Mesenchymal stem cell (in vitro differentiated cells and primary cell): ENCODE data around the gene SNTG2.

Source experiments
- DNase-seq: peaks from one replicate; pipeline ENCODE4 v3.0.0-alpha.2; 2013
- H2AFZ ChIP-seq: one replicate; pipeline ENCODE4 v1.6.1; 2013; ENCODE audit warnings: low read depth, mild to moderate bottlenecking, control low read depth, inconsistent platforms, low read length, moderate library complexity
- H2AK5ac ChIP-seq: 2 replicates; pipeline ENCODE4 v1.6.1; 2013; ENCODE audit warnings: low read length, moderate library complexity, mild to moderate bottlenecking, inconsistent platforms; ENCODE audit not compliant: severe bottlenecking
- H2BK120ac ChIP-seq: one replicate; pipeline ENCODE4 v1.6.1; 2013; ENCODE audit warnings: low read depth, mild to moderate bottlenecking, inconsistent platforms, low read length, moderate library complexity
- H2BK12ac ChIP-seq, 2 experiments: one replicate each; pipeline ENCODE4 v1.6.1; 2013; ENCODE audit warnings: inconsistent platforms in 2 of 2, low read length in 2 of 2, mild to moderate bottlenecking in 2 of 2, moderate library complexity in 2 of 2, control low read depth in 1 of 2
- H2BK15ac ChIP-seq: one replicate; pipeline ENCODE4 v1.6.1; 2013; ENCODE audit warnings: mild to moderate bottlenecking, low read depth, inconsistent platforms; ENCODE audit not compliant: poor library complexity, severe bottlenecking
- H2BK5ac ChIP-seq: 2 replicates; pipeline ENCODE4 v1.6.1; 2013; ENCODE audit warnings: low read depth, mild to moderate bottlenecking, low read length, control low read depth, inconsistent platforms; ENCODE audit not compliant: poor library complexity, severe bottlenecking
- H3K14ac ChIP-seq, 2 experiments: one replicate each; pipeline ENCODE4 v1.6.1; 2013; ENCODE audit warnings: inconsistent platforms in 2 of 2, low read length in 2 of 2, control low read depth in 1 of 2, mild to moderate bottlenecking in 1 of 2, moderate library complexity in 1 of 2
- H3K18ac ChIP-seq, 2 experiments: one replicate each; pipeline ENCODE4 v1.6.1; 2013; ENCODE audit warnings: inconsistent platforms in 2 of 2, low read length in 2 of 2, control low read depth in 1 of 2, low read depth in 1 of 2, mild to moderate bottlenecking in 1 of 2
- H3K23ac ChIP-seq, 2 experiments: one replicate each; pipeline ENCODE4 v1.6.1; 2013; ENCODE audit warnings: inconsistent platforms in 2 of 2, low read length in 2 of 2, mild to moderate bottlenecking in 2 of 2, moderate library complexity in 2 of 2, control low read depth in 1 of 2
- H3K27ac ChIP-seq: 2 replicates; pipeline ENCODE4 v1.5.1; 2013; ENCODE audit warnings: mild to moderate bottlenecking, moderate library complexity, low read length, control low read depth, inconsistent platforms; ENCODE audit not compliant: poor library complexity, severe bottlenecking
- H3K27me3 ChIP-seq, 2 experiments: 2 replicates each; pipeline versions ENCODE4 v1.6.1 to v1.7.0; 2013; ENCODE audit warnings: low read length in 2 of 2, mild to moderate bottlenecking in 2 of 2, moderate library complexity in 2 of 2, control low read depth in 1 of 2, inconsistent platforms in 1 of 2; ENCODE audit not compliant: control insufficient read depth in 1 of 2, insufficient read depth in 1 of 2
- H3K36me3 ChIP-seq, 2 experiments: 2 replicates each; pipeline versions ENCODE4 v1.6.1 to v1.7.0; 2013; ENCODE audit warnings: low read length in 2 of 2, control low read depth in 1 of 2, inconsistent platforms in 1 of 2, low read depth in 1 of 2, mild to moderate bottlenecking in 1 of 2; ENCODE audit not compliant: insufficient read depth in 2 of 2, control insufficient read depth in 1 of 2
- H3K4ac ChIP-seq, 2 experiments: one replicate each; pipeline ENCODE4 v1.6.1; 2013; ENCODE audit warnings: inconsistent platforms in 2 of 2, low read length in 2 of 2, mild to moderate bottlenecking in 2 of 2, moderate library complexity in 2 of 2, control low read depth in 1 of 2, low read depth in 1 of 2
- H3K4me1 ChIP-seq: 2 replicates; pipeline ENCODE4 v1.6.1; 2013; ENCODE audit warnings: low read depth, low read length, control low read depth; ENCODE audit not compliant: control insufficient read depth, insufficient read depth
- H3K4me2 ChIP-seq: 2 replicates; pipeline ENCODE4 v1.6.1; 2013; ENCODE audit warnings: low read length, mild to moderate bottlenecking, inconsistent platforms; ENCODE audit not compliant: poor library complexity, severe bottlenecking
- H3K4me3 ChIP-seq, 2 experiments: 2 replicates each; pipeline versions ENCODE4 v1.5.1 to v1.7.0; 2013; ENCODE audit warnings: low read length in 2 of 2, mild to moderate bottlenecking in 2 of 2, control low read depth in 1 of 2, low read depth in 1 of 2; ENCODE audit not compliant: insufficient read depth in 1 of 2
- H3K79me1 ChIP-seq: replicated peaks from 2 replicates; pipeline ENCODE4 v1.6.1; 2013; ENCODE audit warnings: mild to moderate bottlenecking, control low read depth, low read length, inconsistent platforms; ENCODE audit not compliant: poor library complexity, severe bottlenecking
- H3K9ac ChIP-seq: 2 replicates; pipeline ENCODE4 v1.7.0; 2013; ENCODE audit warnings: mild to moderate bottlenecking, low read length, moderate library complexity
- H3K9me3 ChIP-seq: 2 replicates; pipeline ENCODE4 v1.7.0; 2013; ENCODE audit warnings: mild to moderate bottlenecking, low read length; ENCODE audit not compliant: control insufficient read depth
- H4K8ac ChIP-seq: one replicate; pipeline ENCODE4 v1.6.1; 2013; ENCODE audit warnings: inconsistent platforms, mild to moderate bottlenecking, low read length, moderate library complexity
- H4K91ac ChIP-seq: one replicate; pipeline ENCODE4 v1.6.1; 2013; ENCODE audit warnings: mild to moderate bottlenecking, low read length, inconsistent platforms
- WGBS: methylation state at CpG from one replicate; pipeline ENCODE4 v1.1.7; 2013; ENCODE audit warnings: mixed read lengths; 5-methylcytosine and 5-hydroxymethylcytosine counted together

Gene SNTG2

DNA sequence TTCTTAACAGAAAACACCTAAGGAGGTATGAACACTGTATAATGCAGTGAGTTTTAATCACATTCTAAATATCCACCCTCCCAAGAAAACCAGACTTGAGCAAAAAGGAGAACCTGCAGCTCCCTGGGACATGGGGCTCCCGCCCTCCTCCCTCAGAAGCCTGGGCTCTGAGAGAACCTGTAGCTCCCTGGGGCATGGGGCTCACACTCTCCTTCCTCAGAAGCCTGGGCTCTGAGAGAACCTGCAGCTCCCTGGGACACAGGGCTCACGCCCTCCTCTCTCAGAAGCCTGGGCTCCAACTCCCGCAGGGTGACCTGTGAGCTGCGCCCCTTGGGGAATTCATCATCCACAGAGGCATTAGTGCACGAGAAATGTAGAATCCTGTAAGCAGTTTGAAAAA lies 222.9 kb downstream of the SNTG2 start:
- Histone ChIP-seq H3K4ac (no peak overlapping the region), H3K36me3 (peaks cover 0 to 3% of the 10 kb centered on the region in 2 experiments), H2AK5ac (no peak overlapping the region), H3K27ac (no peak overlapping the region), H3K14ac (no peak overlapping the region), H3K4me3 (no peak overlapping the region), H2BK120ac (no peak overlapping the region), H2BK5ac (no peak overlapping the region), H3K9me3 (no peaks in the 10 kb centered on the region), H3K9ac (no peak overlapping the region), H3K4me2 (no peak overlapping the region), H4K91ac (no peak overlapping the region), H3K23ac (no peak overlapping the region), H2BK12ac (no peak overlapping the region), H3K79me1 (no peaks in the 10 kb centered on the region), H4K8ac (no peak overlapping the region), H2AFZ (no peak overlapping the region), H2BK15ac (no peak overlapping the region), H3K4me1 (no peaks in the 10 kb centered on the region), H3K27me3 (no peaks in the 10 kb centered on the region), H3K18ac (no peak overlapping the region)
- 70% methylated on average over 3 of the region's 5 CpGs for WGBS
- no peak for DNase-seq

- Histone ChIP-seq H3K4me1 (no peaks in the 10 kb centered on the region), H2AK5ac (no peak overlapping the region), H4K91ac (no peak overlapping the region), H3K4me2 (no peak overlapping the region), H3K4me3 (no peak overlapping the region), H3K23ac (no peak overlapping the region), H3K9ac (no peak overlapping the region), H3K4ac (no peak overlapping the region), H3K18ac (no peak overlapping the region), H2BK5ac (no peak overlapping the region), H3K79me1 (no peaks in the 10 kb centered on the region), H2BK12ac (no peak overlapping the region), H3K9me3 (no peaks in the 10 kb centered on the region), H2AFZ (no peak overlapping the region), H2BK15ac (no peak overlapping the region), H4K8ac (no peak overlapping the region), H3K27ac (no peak overlapping the region), H3K36me3 (no peaks in the 10 kb centered on the region), H2BK120ac (no peak overlapping the region), H3K27me3 (no peaks in the 10 kb centered on the region), H3K14ac (no peak overlapping the region)
- 85% methylated on average over 3 of the region's 3 CpGs for WGBS
- no peak for DNase-seq
These were observed 231.2 kb downstream of the SNTG2 start for GRCh38 chr2:1181893-1182292.

DNA sequence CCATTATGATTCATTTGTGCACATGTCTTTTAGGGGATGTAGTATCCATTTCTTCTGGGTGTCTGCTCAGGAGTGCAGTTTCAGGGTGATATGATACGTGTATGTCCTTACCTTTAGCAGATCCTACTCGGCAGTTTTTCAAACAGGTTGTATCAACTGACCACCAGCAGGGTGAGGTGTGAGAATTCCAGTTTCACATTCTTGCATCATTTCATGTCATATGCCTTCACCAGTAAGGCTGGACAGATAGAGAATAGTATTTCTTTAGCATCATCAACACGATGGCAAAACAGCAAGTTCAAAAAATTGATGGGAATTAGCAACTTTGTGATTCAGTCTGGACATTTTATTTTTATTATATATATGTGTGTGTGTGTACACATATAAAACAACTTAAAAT lies 232.7 kb downstream of the SNTG2 start:
- Histone ChIP-seq H2AFZ (no peak overlapping the region), H3K14ac (no peak overlapping the region), H2BK120ac (no peak overlapping the region), H2BK15ac (no peak overlapping the region), H3K23ac (no peak overlapping the region), H3K4me1 (no peaks in the 10 kb centered on the region), H2AK5ac (no peak overlapping the region), H3K27ac (no peak overlapping the region), H3K9ac (no peak overlapping the region), H3K27me3 (no peaks in the 10 kb centered on the region), H3K4ac (no peak overlapping the region), H2BK5ac (no peak overlapping the region), H4K91ac (no peak overlapping the region), H3K4me3 (no peak overlapping the region), H3K4me2 (no peak overlapping the region), H3K36me3 (no peaks in the 10 kb centered on the region), H3K18ac (no peak overlapping the region), H2BK12ac (no peak overlapping the region), H3K9me3 (no peaks in the 10 kb centered on the region), H4K8ac (no peak overlapping the region), H3K79me1 (no peaks in the 10 kb centered on the region)
- WGBS = no CpG with 5 or more reads among the region's 3 CpGs
- no peak for DNase-seq

DNA sequence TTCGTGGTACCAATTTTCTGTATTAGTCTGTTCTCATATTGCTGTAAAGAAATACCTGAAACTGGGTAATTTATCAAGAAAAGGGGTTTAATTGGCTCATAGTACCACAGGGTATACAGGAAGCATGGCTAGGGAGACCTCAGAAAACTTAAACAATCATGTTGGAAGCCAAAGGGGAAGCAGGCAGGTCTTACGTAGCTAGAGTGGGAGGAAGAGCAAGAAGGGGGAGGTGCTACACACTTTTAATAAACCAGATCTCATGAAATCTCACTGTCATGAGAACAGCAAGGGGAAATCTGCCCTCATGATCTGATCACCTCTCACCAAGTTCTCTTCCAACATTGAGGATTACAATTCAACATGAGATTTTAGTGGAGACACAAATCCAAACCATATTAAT lies 235.8 kb downstream of the SNTG2 start:
- H3K79me1 ChIP-seq = no peaks in the 10 kb centered on the region
- H2BK15ac ChIP-seq = no peak overlapping the region
- no peak overlapping the region for H3K9ac ChIP-seq
- H2BK120ac ChIP-seq = no peak overlapping the region
- no peak overlapping the region for H2AK5ac ChIP-seq
- DNase-seq = no peak
- H3K36me3 ChIP-seq = no peaks in the 10 kb centered on the region
- no peak overlapping the region for H3K4me2 ChIP-seq
- H3K27me3 ChIP-seq = no peaks in the 10 kb centered on the region
- H3K18ac ChIP-seq = no peak overlapping the region
- no peaks in the 10 kb centered on the region for H3K9me3 ChIP-seq
- no peak overlapping the region for H4K91ac ChIP-seq
- 80% methylated on average over 1 of the region's 2 CpGs for WGBS
- no peak overlapping the region for H2BK12ac ChIP-seq
- no peak overlapping the region for H3K4ac ChIP-seq
- no peaks in the 10 kb centered on the region for H3K4me1 ChIP-seq
- H3K27ac ChIP-seq = no peak overlapping the region
- no peak overlapping the region for H2AFZ ChIP-seq
- no peak overlapping the region for H3K23ac ChIP-seq
- H3K14ac ChIP-seq = no peak overlapping the region
- H4K8ac ChIP-seq = no peak overlapping the region
- H3K4me3 ChIP-seq = no peak overlapping the region
- no peak overlapping the region for H2BK5ac ChIP-seq
